Activated B cell treated with CpG ODN at 0.5 μM for 24 hours (primary cell): ENCODE data around the gene PDS5A. TPM values are rescaled to one million over a fixed set of nuclear protein-coding genes. Genes with fewer than 3 reads are reported as not detected.
"Not testable (repeated sequence)": the region's sequence is repeated elsewhere in the genome, so short reads cannot be mapped to it uniquely, and the experiment has no call there.

Experiments used
- ATAC-seq: fragments of 200-7000 bp; cut with Tn5 transposase; one replicate; pipeline ENCODE4 v1.10.0; 2021; ENCODE audit warnings: low read depth, mild to moderate bottlenecking, moderate library complexity
- CTCF ChIA-PET: fragments of 350-600 bp; sonication (Branson Sonifier 250); formaldehyde crosslinking; loops from one replicate; lab custom pipeline; 2021; ENCODE audit warnings: antibody characterized with exemption; lab: Charles Lee
- POLR2A ChIA-PET: fragments of 350-600 bp; sonication (Branson Sonifier 250); formaldehyde crosslinking; loops from one replicate; lab custom pipeline; 2021; ENCODE audit warnings: antibody characterized with exemption; lab: Charles Lee
- DNase-seq: peaks from one replicate; pipeline ENCODE4 v3.0.0; 2022
- H3K27ac Mint-ChIP-seq: one replicate; pipeline ENCODE4 v1.8.0; 2020; ENCODE audit warnings: mixed read lengths
- H3K27me3 Mint-ChIP-seq: one replicate; pipeline ENCODE4 v1.8.0; 2021; ENCODE audit warnings: mixed read lengths
- H3K36me3 Mint-ChIP-seq: one replicate; pipeline ENCODE4 v1.8.0; 2021; ENCODE audit warnings: low read depth, mixed read lengths
- H3K4me1 Mint-ChIP-seq: one replicate; pipeline ENCODE4 v1.8.0; 2021; ENCODE audit warnings: mixed read lengths
- H3K4me3 Mint-ChIP-seq: one replicate; pipeline ENCODE4 v1.8.0; 2020; ENCODE audit warnings: mild to moderate bottlenecking, mixed read lengths
- H3K9me3 Mint-ChIP-seq: one replicate; pipeline ENCODE4 v1.8.0; 2020; ENCODE audit warnings: mixed read lengths
- intact Hi-C: fragments of 100-400 bp; cut with micrococcal nuclease; formaldehyde crosslinking; loops from one replicate; pipeline ENCODE4 v1.15.1; 2024
- total RNA-seq: library from RNA; stranded (reverse); gene quantifications from 2 replicates; pipeline ENCODE4 v1.2.3, GENCODE V29; 2022
- TF ChIP-seq, protein P1 (sequence below): fragments of 200-600 bp; IDR thresholded peaks from one replicate; pipeline ENCODE4 v1.8.0; 2022; ENCODE audit warnings: antibody characterized with exemption, mild to moderate bottlenecking

PDS5A gene
- total RNA-seq, 1 donor from 2014 or later, result 103 TPM

- Mint-ChIP-seq H3K27ac (no peak overlapping the region), H3K4me1 (no peaks in the 10 kb centered on the region), H3K4me3 (no peak overlapping the region), H3K9me3 (no peaks in the 10 kb centered on the region), H3K27me3 (no peaks in the 10 kb centered on the region), H3K36me3 (peaks cover 66% of the 10 kb centered on the region)
- intact Hi-C loops, result no loop called here
- POLR2A ChIA-PET, result no interaction called here
- no peak for ATAC-seq
- TF ChIP-seq, protein P1, sequence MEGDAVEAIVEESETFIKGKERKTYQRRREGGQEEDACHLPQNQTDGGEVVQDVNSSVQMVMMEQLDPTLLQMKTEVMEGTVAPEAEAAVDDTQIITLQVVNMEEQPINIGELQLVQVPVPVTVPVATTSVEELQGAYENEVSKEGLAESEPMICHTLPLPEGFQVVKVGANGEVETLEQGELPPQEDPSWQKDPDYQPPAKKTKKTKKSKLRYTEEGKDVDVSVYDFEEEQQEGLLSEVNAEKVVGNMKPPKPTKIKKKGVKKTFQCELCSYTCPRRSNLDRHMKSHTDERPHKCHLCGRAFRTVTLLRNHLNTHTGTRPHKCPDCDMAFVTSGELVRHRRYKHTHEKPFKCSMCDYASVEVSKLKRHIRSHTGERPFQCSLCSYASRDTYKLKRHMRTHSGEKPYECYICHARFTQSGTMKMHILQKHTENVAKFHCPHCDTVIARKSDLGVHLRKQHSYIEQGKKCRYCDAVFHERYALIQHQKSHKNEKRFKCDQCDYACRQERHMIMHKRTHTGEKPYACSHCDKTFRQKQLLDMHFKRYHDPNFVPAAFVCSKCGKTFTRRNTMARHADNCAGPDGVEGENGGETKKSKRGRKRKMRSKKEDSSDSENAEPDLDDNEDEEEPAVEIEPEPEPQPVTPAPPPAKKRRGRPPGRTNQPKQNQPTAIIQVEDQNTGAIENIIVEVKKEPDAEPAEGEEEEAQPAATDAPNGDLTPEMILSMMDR, result no peak
- no peak for DNase-seq
- CTCF ChIA-PET, result no interaction called here
These were observed 131.6 kb downstream of the PDS5A start for GRCh38 chr4:39846120-39846519.

GRCh38 chr4:39841894-39842293 lies 135.8 kb downstream of the PDS5A start:
- TF ChIP-seq, protein P1, result no peak
- no peaks in the 10 kb centered on the region for H3K4me1 Mint-ChIP-seq
- ATAC-seq, result no peak
- DNase-seq, result no peak
- no peaks in the 10 kb centered on the region for H3K27me3 Mint-ChIP-seq
- H3K4me3 Mint-ChIP-seq, result no peak overlapping the region
- no peak overlapping the region for H3K27ac Mint-ChIP-seq
- intact Hi-C loops, result loop anchor here (2.0 kb wide), 1 partner anchor 13 kb away; no protein-coding TSS in a partner anchor
- no peaks in the 10 kb centered on the region for H3K9me3 Mint-ChIP-seq
- peaks cover 77% of the 10 kb centered on the region for H3K36me3 Mint-ChIP-seq
- ChIA-PET CTCF (no interaction called here), POLR2A (no interaction called here)

- POLR2A ChIA-PET, H3K27me3 Mint-ChIP-seq, DNase-seq, H3K27ac Mint-ChIP-seq, ATAC-seq, CTCF ChIA-PET, H3K4me1 Mint-ChIP-seq, H3K4me3 Mint-ChIP-seq, H3K9me3 Mint-ChIP-seq: not testable (repeated sequence)
- peaks cover 81% of the 10 kb centered on the region for H3K36me3 Mint-ChIP-seq
- intact Hi-C loops, result loop anchor here (2.0 kb wide), 1 partner anchor 14 kb away; no protein-coding TSS in a partner anchor
These were observed 137.2 kb downstream of the PDS5A start for GRCh38 chr4:39840516-39840915.

GRCh38 chr4:39840027-39840426 lies 137.7 kb downstream of the PDS5A start:
- Mint-ChIP-seq H3K9me3 (no peaks in the 10 kb centered on the region), H3K27ac (no peak overlapping the region), H3K4me1 (no peaks in the 10 kb centered on the region), H3K4me3 (no peak overlapping the region), H3K36me3 (peaks cover 84% of the 10 kb centered on the region), H3K27me3 (no peaks in the 10 kb centered on the region)
- ATAC-seq (no peak), DNase-seq (no peak)
- ChIA-PET CTCF (interaction anchor here (0.6 kb wide), 1 partner anchor 25 kb away, joined by 3 read pairs; no protein-coding TSS in a partner anchor), POLR2A (no interaction called here)
- TF ChIP-seq, protein P1, result no peak
- intact Hi-C loops, result loop anchor here (2.0 kb wide), 1 partner anchor 15 kb away; no protein-coding TSS in a partner anchor

DNA sequence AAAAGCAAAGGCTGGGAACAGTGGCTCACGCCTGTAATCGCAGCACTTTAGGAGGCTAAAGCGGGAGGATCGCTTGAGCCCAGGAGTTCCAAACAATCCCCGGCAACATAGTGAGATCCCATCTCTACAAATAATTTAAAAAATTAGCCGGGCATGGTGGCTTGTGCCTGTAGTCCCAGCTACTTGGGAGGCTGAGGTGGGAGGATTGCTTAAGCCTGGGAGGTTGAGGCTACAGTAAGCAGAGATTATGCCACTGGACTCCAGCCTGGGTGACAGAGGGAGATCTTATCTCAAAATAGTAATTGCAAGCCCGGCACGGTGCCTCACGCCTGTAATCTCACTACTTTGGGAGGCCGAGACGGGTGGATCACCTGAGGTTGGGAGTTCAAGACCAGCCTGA lies 139.3 kb downstream of the PDS5A start:
- H3K4me3 Mint-ChIP-seq, intact Hi-C loops, CTCF ChIA-PET, DNase-seq, H3K27ac Mint-ChIP-seq, H3K9me3 Mint-ChIP-seq, H3K4me1 Mint-ChIP-seq, ATAC-seq, POLR2A ChIA-PET, H3K27me3 Mint-ChIP-seq: not testable (repeated sequence)
- peaks cover 85% of the 10 kb centered on the region for H3K36me3 Mint-ChIP-seq

DNA sequence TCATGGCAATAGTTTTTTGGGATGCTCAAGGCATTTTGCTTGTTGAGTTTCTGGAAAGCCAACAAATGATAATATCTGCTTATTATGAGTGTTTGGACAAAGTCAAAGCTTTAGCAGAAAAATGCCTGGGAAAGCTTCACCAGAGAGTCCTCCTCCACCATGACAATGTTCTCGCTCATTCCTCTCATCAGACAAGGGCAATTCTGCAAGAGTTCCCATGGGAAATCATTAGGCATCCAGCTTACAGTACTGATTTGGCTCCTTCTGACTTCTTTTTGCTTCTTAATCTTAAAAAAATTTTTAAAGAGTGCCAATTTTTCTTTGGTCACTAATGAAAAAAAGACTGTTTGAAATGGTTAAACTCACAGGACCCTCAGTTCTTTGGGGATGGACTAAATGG lies 143.4 kb downstream of the PDS5A start:
- ChIA-PET CTCF (no interaction called here), POLR2A (no interaction called here)
- Mint-ChIP-seq H3K4me3 (no peak overlapping the region), H3K36me3 (peaks cover 72% of the 10 kb centered on the region), H3K9me3 (no peaks in the 10 kb centered on the region), H3K27me3 (no peaks in the 10 kb centered on the region), H3K4me1 (no peaks in the 10 kb centered on the region), H3K27ac (no peak overlapping the region)
- ATAC-seq, result no peak
- DNase-seq, result no peak
- TF ChIP-seq, protein P1, result no peak
- intact Hi-C loops, result no loop called here
